Vagina (tissue), 2 donors: ENCODE measurements around the gene CHCHD1. TPM values are rescaled to one million over a fixed set of nuclear protein-coding genes. Genes with fewer than 3 reads are reported as not detected.

Experiments used
- DNase-seq, 2 donors: peaks; one replicate each; pipeline ENCODE4 v3.0.0-alpha.2; 2017; ENCODE audit errors: extremely low spot score in 2 of 2
- H3K27ac ChIP-seq: fragments of 200-600 bp; sonication (generic); one replicate; pipeline ENCODE4 v1.5.1; 2019
- H3K27me3 ChIP-seq: fragments of 200-600 bp; sonication (generic); one replicate; pipeline ENCODE4 v1.5.1; 2019
- H3K36me3 ChIP-seq, 2 donors: fragments of 200-600 bp; sonication (generic); one replicate each; pipeline ENCODE4 v1.5.1; 2017 to 2019
- H3K4me1 ChIP-seq: fragments of 200-600 bp; sonication (generic); one replicate; pipeline ENCODE4 v1.5.1; 2019
- H3K4me3 ChIP-seq, 2 donors: fragments of 200-600 bp; sonication (generic); 1 replicate in 1 of 2; 2 replicates in 1 of 2; pipeline ENCODE4 v1.5.1; 2016 to 2019
- H3K9me3 ChIP-seq: fragments of 200-600 bp; sonication (generic); one replicate; pipeline ENCODE4 v1.5.1; 2019
- CTCF ChIP-seq, 3 experiments: fragments of 450-650 bp in 2 of 3; fragments of 200-600 bp in 1 of 3; sonication (generic) in 1 of 3; IDR thresholded peaks; one replicate each; pipeline ENCODE4 v1.5.1; 2017 to 2019; ENCODE audit warnings: antibody characterized with exemption in 3 of 3, mild to moderate bottlenecking in 2 of 3, moderate library complexity in 2 of 3
- POLR2A ChIP-seq, 2 donors: fragments of 450-650 bp; IDR thresholded peaks; one replicate each; pipeline ENCODE4 v1.6.1; 2017; ENCODE audit warnings: antibody characterized with exemption in 2 of 2, mild to moderate bottlenecking in 2 of 2, moderate library complexity in 2 of 2
- POLR2AphosphoS5 ChIP-seq, 2 donors: sonication (generic); formaldehyde crosslinking; IDR thresholded peaks; one replicate each; pipeline ENCODE4 v1.9.0; 2017; ENCODE audit warnings: antibody characterized with exemption in 2 of 2, mild to moderate bottlenecking in 2 of 2, low read depth in 1 of 2; ENCODE audit not compliant: insufficient read depth in 1 of 2
- intact Hi-C: fragments of 100-400 bp; cut with DNase I; formaldehyde crosslinking; loops from one replicate; pipeline ENCODE4 v1.15.1; 2023
- total RNA-seq: library from RNA; depleted of rRNA; stranded (reverse); fragments of >200 nt; gene quantifications from one replicate; pipeline ENCODE4 v1.2.3, GENCODE V29; 2016

Gene CHCHD1
- total RNA-seq, 1 donor from 2014 or later, result 19.6 TPM

GRCh38 chr10:73798087-73798486 is 16.2 kb downstream of the CHCHD1 start:
- H3K36me3 ChIP-seq, result peaks cover 10 to 86% of the 10 kb centered on the region in 2 donors
- H3K4me3 ChIP-seq, result no peak overlapping the region
- H3K4me1 ChIP-seq, result no peaks in the 10 kb centered on the region
- no peak overlapping the region for H3K27ac ChIP-seq
- H3K9me3 ChIP-seq, result no peaks in the 10 kb centered on the region
- intact Hi-C loops, result no loop called here
- H3K27me3 ChIP-seq, result no peaks in the 10 kb centered on the region
- no peak for DNase-seq
- TF ChIP-seq CTCF (IDR thresholded peaks at IDR 0.05) (no peak), POLR2AphosphoS5 (IDR thresholded peaks at IDR 0.05; ENCODE audit: insufficient read depth in 1 of 2, low read depth in 1 of 2) (no peak), POLR2A (IDR thresholded peaks at IDR 0.05) (no peak)

GRCh38 chr10:73798927-73799560 is 17.2 kb downstream of the CHCHD1 start:
- TF ChIP-seq CTCF (IDR thresholded peaks at IDR 0.05), result no peak
- no peak for TF ChIP-seq POLR2A (IDR thresholded peaks at IDR 0.05)
- no peak for TF ChIP-seq POLR2AphosphoS5 (IDR thresholded peaks at IDR 0.05; ENCODE audit: insufficient read depth in 1 of 2, low read depth in 1 of 2)
- DNase-seq, result no peak
- no peaks in the 10 kb centered on the region for H3K4me1 ChIP-seq
- H3K36me3 ChIP-seq, result peaks cover 9 to 84% of the 10 kb centered on the region in 2 donors
- intact Hi-C loops, result no loop called here
- H3K27ac ChIP-seq, result no peak overlapping the region
- no peak overlapping the region for H3K4me3 ChIP-seq
- H3K27me3 ChIP-seq, result no peaks in the 10 kb centered on the region
- no peaks in the 10 kb centered on the region for H3K9me3 ChIP-seq

GRCh38 chr10:73799899-73800559 is 18.2 kb downstream of the CHCHD1 start:
- intact Hi-C loops, result no loop called here
- Histone ChIP-seq H3K27ac (no peak overlapping the region), H3K9me3 (no peaks in the 10 kb centered on the region), H3K4me3 (no peak overlapping the region), H3K27me3 (no peaks in the 10 kb centered on the region), H3K4me1 (no peaks in the 10 kb centered on the region), H3K36me3 (peaks cover 4 to 82% of the 10 kb centered on the region in 2 donors)
- no peak for DNase-seq
- no peak for TF ChIP-seq CTCF (IDR thresholded peaks at IDR 0.05)
- TF ChIP-seq POLR2AphosphoS5 (IDR thresholded peaks at IDR 0.05; ENCODE audit: insufficient read depth in 1 of 2, low read depth in 1 of 2), result no peak
- TF ChIP-seq POLR2A (IDR thresholded peaks at IDR 0.05), result no peak

- TF ChIP-seq CTCF (IDR thresholded peaks at IDR 0.05) (no peak), POLR2AphosphoS5 (IDR thresholded peaks at IDR 0.05; ENCODE audit: insufficient read depth in 1 of 2, low read depth in 1 of 2) (no peak), POLR2A (IDR thresholded peaks at IDR 0.05) (no peak)
- intact Hi-C loops, result no loop called here
- Histone ChIP-seq H3K4me3 (no peak overlapping the region), H3K27ac (no peak overlapping the region), H3K4me1 (no peaks in the 10 kb centered on the region), H3K27me3 (no peaks in the 10 kb centered on the region), H3K36me3 (peaks cover 4 to 82% of the 10 kb centered on the region in 2 donors), H3K9me3 (no peaks in the 10 kb centered on the region)
- DNase-seq, result no peak
Observed at GRCh38 chr10:73800560-73801252, 18.9 kb downstream of the CHCHD1 start.

- Histone ChIP-seq H3K27me3 (no peaks in the 10 kb centered on the region), H3K27ac (no peak overlapping the region), H3K4me3 (no peak overlapping the region), H3K36me3 (peaks cover 4 to 82% of the 10 kb centered on the region in 2 donors), H3K9me3 (no peaks in the 10 kb centered on the region), H3K4me1 (no peaks in the 10 kb centered on the region)
- no peak for DNase-seq
- intact Hi-C loops, result no loop called here
- TF ChIP-seq POLR2A (IDR thresholded peaks at IDR 0.05) (no peak), POLR2AphosphoS5 (IDR thresholded peaks at IDR 0.05; ENCODE audit: insufficient read depth in 1 of 2, low read depth in 1 of 2) (no peak), CTCF (IDR thresholded peaks at IDR 0.05) (no peak)
Observed at GRCh38 chr10:73801253-73801590, 19.4 kb downstream of the CHCHD1 start.
